K562 (cell line): Measurements from ENCODE around the gene ZNF10. TPM values are rescaled to one million over a fixed set of nuclear protein-coding genes. Genes with fewer than 3 reads are reported as not detected.

Experiments
- ATF1 ChIP-seq, 2 experiments: fragments of 450-650 bp in 1 of 2; IDR thresholded peaks; 2 replicates each; pipeline ENCODE4 v1.6.1; 2016; ENCODE audit warnings: missing compliant biosample characterization in 1 of 2, missing genetic modification characterization in 1 of 2
- BRCA1 ChIP-seq, 2 experiments: fragments of 450-650 bp in 1 of 2; sonication (generic) in 1 of 2; formaldehyde crosslinking in 1 of 2; IDR thresholded peaks; 2 replicates each; pipeline versions ENCODE4 v1.5.0 to v1.6.1; 2017 to 2020; ENCODE audit warnings: mild to moderate bottlenecking in 1 of 2, missing genetic modification reagents in 1 of 2
- BRD4 ChIP-seq: fragments of 200-600 bp; sonication (generic); IDR thresholded peaks from 2 replicates; pipeline ENCODE4 v1.6.1; 2017; ENCODE audit warnings: inconsistent platforms
- CBX2 ChIP-seq: fragments of 200-600 bp; sonication (generic); IDR thresholded peaks from one replicate; pipeline ENCODE4 v1.6.1; 2012; ENCODE audit warnings: mild to moderate bottlenecking, low read length, inconsistent platforms; ENCODE audit not compliant: insufficient read depth, poor library complexity, severe bottlenecking
- CBX3 ChIP-seq, 2 experiments: IDR thresholded peaks; 1 replicate in 1 of 2; 2 replicates in 1 of 2; pipeline ENCODE4 v1.6.1; 2012; ENCODE audit warnings: inconsistent platforms in 2 of 2, low read length in 2 of 2, borderline replicate concordance in 1 of 2, control low read depth in 1 of 2
- ELF1 ChIP-seq: fragments of 200-800 bp; sonication (Bioruptor generic); IDR thresholded peaks from 2 replicates; pipeline ENCODE4 v1.6.1; 2016; ENCODE audit warnings: missing genetic modification characterization, missing compliant biosample characterization
- FOXP1 ChIP-seq: sonication (generic); formaldehyde crosslinking; IDR thresholded peaks from 2 replicates; pipeline ENCODE4 v1.8.0; 2022; ENCODE audit warnings: mild to moderate bottlenecking, missing genetic modification reagents
- HMGN3 ChIP-seq: IDR thresholded peaks from 2 replicates; pipeline ENCODE4 v1.6.1; 2011; ENCODE audit warnings: borderline replicate concordance, low read depth, mild to moderate bottlenecking, mixed read lengths, low read length; ENCODE audit not compliant: insufficient read length; ENCODE audit errors: extremely low read depth
- JUND ChIP-seq, 2 experiments: IDR thresholded peaks; 2 replicates in 1 of 2; 3 replicates in 1 of 2; pipeline ENCODE4 v1.6.1; 2011; ENCODE audit warnings: borderline replicate concordance in 2 of 2, low read depth in 2 of 2, low read length in 2 of 2, improper control_type of control experiment in 1 of 2, missing biosample characterization in 1 of 2, missing genetic modification characterization in 1 of 2, missing genetic modification reagents in 1 of 2
- LEF1 ChIP-seq: fragments of 450-650 bp; IDR thresholded peaks from 2 replicates; pipeline ENCODE4 v1.6.1; 2016; ENCODE audit warnings: mild to moderate bottlenecking
- MAFG ChIP-seq: fragments of 450-650 bp; conservative IDR thresholded peaks from 2 replicates; pipeline ENCODE4 v1.6.1; 2016; ENCODE audit warnings: missing genetic modification characterization, missing compliant biosample characterization
- NKRF ChIP-seq: fragments of 450-650 bp; IDR thresholded peaks from 2 replicates; pipeline ENCODE4 v1.6.1; 2016; ENCODE audit warnings: borderline replicate concordance
- PRDM10 ChIP-seq: fragments of 450-650 bp; IDR thresholded peaks from 2 replicates; pipeline ENCODE4 v1.6.1; 2018; ENCODE audit not compliant: partially characterized antibody
- RBM25 ChIP-seq: fragments of 200-400 bp; formaldehyde crosslinking; IDR thresholded peaks from 2 replicates; pipeline ENCODE4 v1.6.1; 2018; ENCODE audit warnings: low read length, low read depth, moderate library complexity; ENCODE audit not compliant: severe bottlenecking
- SUPT5H ChIP-seq: fragments of 450-650 bp; IDR thresholded peaks from 2 replicates; pipeline ENCODE4 v1.6.1; 2016
- TEAD4 ChIP-seq, 2 experiments: sonication (generic) in 1 of 2; formaldehyde crosslinking in 1 of 2; IDR thresholded peaks; 2 replicates each; pipeline versions ENCODE4 v1.6.1 to v1.8.0; 2012 to 2022; ENCODE audit warnings: borderline replicate concordance in 1 of 2, inconsistent platforms in 1 of 2, low read length in 1 of 2, mild to moderate bottlenecking in 1 of 2, missing genetic modification reagents in 1 of 2
- TRIM24 ChIP-seq, 2 experiments: fragments of 450-650 bp; IDR thresholded peaks; 2 replicates each; pipeline ENCODE4 v1.6.1; 2016
- TRIM28 ChIP-seq: fragments of 450-650 bp; IDR thresholded peaks from 2 replicates; pipeline ENCODE4 v1.6.1; 2017
- XRCC3 ChIP-seq: fragments of 450-650 bp; IDR thresholded peaks from 2 replicates; pipeline ENCODE4 v1.6.1; 2017; ENCODE audit warnings: mild to moderate bottlenecking, moderate library complexity
- ZNF561 ChIP-seq: fragments of 450-650 bp; formaldehyde crosslinking; conservative IDR thresholded peaks from 2 replicates; pipeline ENCODE4 v1.4.0; 2020; ENCODE audit warnings: mild to moderate bottlenecking, moderate library complexity
- polyA plus RNA-seq, 8 experiments: library from polyadenylated mRNA; depleted of rRNA in 4 of 8; stranded (reverse) in 5 of 8; unstranded in 3 of 8; fragments of >200 nt; fragmentation: Nextera tagmentation in 2 of 8; fragmentation: Illumina TruSeq in 1 of 8; extraction: Ambion mirVana in 2 of 8; extraction: Trizol in 1 of 8; gene quantifications; 2 replicates each; pipeline versions ENCODE4 v1.2.1 to v1.2.3, GENCODE V29; 2011 to 2014; ENCODE audit warnings: inconsistent platforms in 1 of 8, missing spikeins in 1 of 8
- total RNA-seq, 7 experiments: library from RNA; depleted of rRNA in 6 of 7; stranded (reverse); fragments of >200 nt in 6 of 7; fragmentation: Illumina TruSeq in 2 of 7; extraction: Trizol in 2 of 7; gene quantifications; 2 replicates each; pipeline versions ENCODE4 v1.2.1 to v1.2.3, GENCODE V29; 2011 to 2021; ENCODE audit warnings: low replicate concordance in 1 of 7
- TF ChIP-seq, protein P1 (sequence below): sonication (generic); formaldehyde crosslinking; IDR thresholded peaks from 2 replicates; pipeline ENCODE4 v1.9.0; 2022; ENCODE audit warnings: mild to moderate bottlenecking, missing genetic modification reagents

The ZNF10 gene
- total and polyA plus RNA-seq, 9 of the 15 experiments (the other 6 are each of a cell fraction or from before 2014, with no cell fraction given): 3.5 to 5.8 (median 4.9) TPM

GRCh38 chr12:133202493-133203343 lies 72.3 kb downstream of the ZNF10 start (continued):
- TF ChIP-seq BRD4 (no peak), MAFG (no peak), ATF1 (CRISPR knock-in tag; IDR thresholded peaks at IDR 0.05) (no peak), ATF1 (tag; IDR thresholded peaks at IDR 0.05) (no peak), HMGN3 (no peak), ZNF561 (no peak), XRCC3 (peak; percentile 78; the same call in 1 of the 2 replicates), FOXP1 (no peak), SUPT5H (no peak), PRDM10 (no peak), TRIM24 (IDR thresholded peaks at IDR 0.05) (peak in 1 of 2 experiments; percentile 32; a peak in 1 of 4 replicates), JUND (IDR thresholded peaks at IDR 0.05; ENCODE audit: borderline replicate concordance, low read depth, low read length) (no peak), JUND (tag; IDR thresholded peaks at IDR 0.05; ENCODE audit: borderline replicate concordance, low read depth, low read length) (no peak), CBX2 (no peak), TRIM28 (peak; percentile 93), NKRF (no peak), RBM25 (peak; percentile 57), LEF1 (no peak), BRCA1 (IDR thresholded peaks at IDR 0.05) (no peak), BRCA1 (CRISPR knock-in tag; IDR thresholded peaks at IDR 0.05) (no peak), TEAD4 (IDR thresholded peaks at IDR 0.05; ENCODE audit: low read length) (peak; percentile 13; the same call in 1 of the 2 replicates), TEAD4 (CRISPR knock-in tag; IDR thresholded peaks at IDR 0.05; ENCODE audit: borderline replicate concordance) (no peak), ELF1 (tag) (no peak), CBX3 (IDR thresholded peaks at IDR 0.05; ENCODE audit: borderline replicate concordance in 1 of 2, low read length in 2 of 2) (peak in 1 of 2 experiments; percentile 68; a peak in 2 of 3 replicates)
- TF ChIP-seq, protein P1, sequence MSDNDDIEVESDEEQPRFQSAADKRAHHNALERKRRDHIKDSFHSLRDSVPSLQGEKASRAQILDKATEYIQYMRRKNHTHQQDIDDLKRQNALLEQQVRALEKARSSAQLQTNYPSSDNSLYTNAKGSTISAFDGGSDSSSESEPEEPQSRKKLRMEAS: no peak
